H1 (cell line): ENCODE data around the gene ANKRD13B. TPM values are rescaled to one million over a fixed set of nuclear protein-coding genes. Genes with fewer than 3 reads are reported as not detected.
A peak's percentile ranks its signal among the peaks of the same experiment; 100 is the strongest.

ENCODE experiments used
- ASH2L ChIP-seq: fragments of 200-600, 300-600 bp; sonication (generic); IDR thresholded peaks from one replicate; pipeline ENCODE4 v1.7.1; 2017; ENCODE audit warnings: low read length
- BCL11A ChIP-seq, 2 experiments: IDR thresholded peaks; one replicate each; pipeline ENCODE4 v1.6.1; 2011; ENCODE audit warnings: low read depth in 2 of 2, low read length in 2 of 2, mild to moderate bottlenecking in 2 of 2
- BRCA1 ChIP-seq: IDR thresholded peaks from 2 replicates; pipeline ENCODE4 v1.6.1; 2012; ENCODE audit warnings: low read depth, low read length, improper control_type of control experiment
- CHD7 ChIP-seq: fragments of 300-600 bp; sonication (generic); IDR thresholded peaks from 2 replicates; pipeline ENCODE4 v1.7.1; 2012; ENCODE audit warnings: low read length, moderate library complexity, mild to moderate bottlenecking, inconsistent platforms; ENCODE audit not compliant: insufficient replicate concordance
- CTBP2 ChIP-seq: IDR thresholded peaks from 2 replicates; pipeline ENCODE4 v1.7.0; 2011; ENCODE audit warnings: borderline replicate concordance, mild to moderate bottlenecking, moderate library complexity, mixed read lengths, low read length; ENCODE audit not compliant: insufficient read depth, insufficient read length
- EGR1 ChIP-seq: IDR thresholded peaks from 2 replicates; pipeline ENCODE4 v1.6.1; 2011; ENCODE audit warnings: low read depth, low read length, borderline replicate concordance
- POLR2A ChIP-seq, 2 experiments: IDR thresholded peaks; 1 replicate in 1 of 2; 2 replicates in 1 of 2; pipeline ENCODE4 v1.6.1; 2011; ENCODE audit warnings: low read depth in 2 of 2, low read length in 2 of 2, mild to moderate bottlenecking in 2 of 2; ENCODE audit errors: control extremely low read depth in 1 of 2
- POLR2AphosphoS5 ChIP-seq: IDR thresholded peaks from 2 replicates; pipeline ENCODE4 v1.6.1; 2011; ENCODE audit warnings: low read depth, low read length
- SP1 ChIP-seq: IDR thresholded peaks from 2 replicates; pipeline ENCODE4 v1.6.1; 2011; ENCODE audit warnings: low read depth, low read length
- SUZ12 ChIP-seq: fragments of 200-600 bp; sonication (generic); IDR thresholded peaks from 2 replicates; pipeline ENCODE4 v1.6.1; 2012; ENCODE audit warnings: mild to moderate bottlenecking, inconsistent platforms, low read length, moderate library complexity, mixed read lengths
- polyA plus RNA-seq, 7 experiments: library from polyadenylated mRNA; depleted of rRNA in 3 of 7; stranded (reverse) in 5 of 7; unstranded in 2 of 7; fragments of >200 nt in 5 of 7; fragments of 200-250 nt in 2 of 7; gene quantifications; 1 replicate in 5 of 7; 2 replicates in 1 of 7; 4 replicates in 1 of 7; pipeline versions ENCODE4 v1.2.1 to v1.2.3, GENCODE V29; 2011 to 2013; ENCODE audit warnings: missing spikeins in 2 of 7, mixed read lengths in 2 of 7
- total RNA-seq: library from RNA; stranded (reverse); fragmentation: NEBNext Ultra II Directional; extraction: Animal tissue kit (Norgen Biotek cat#: 25700); gene quantifications from 2 replicates; pipeline ENCODE4 v1.2.1, GENCODE V29; 2021
- TF ChIP-seq, protein P1 (sequence below): IDR thresholded peaks from 2 replicates; pipeline ENCODE4 v1.6.1; 2012; ENCODE audit warnings: inconsistent platforms

ANKRD13B gene
- total and polyA plus RNA-seq, 2 of the 8 experiments (the other 6 are each of a cell fraction or from before 2014, with no cell fraction given) = 16.4 to 48.5 TPM

DNA sequence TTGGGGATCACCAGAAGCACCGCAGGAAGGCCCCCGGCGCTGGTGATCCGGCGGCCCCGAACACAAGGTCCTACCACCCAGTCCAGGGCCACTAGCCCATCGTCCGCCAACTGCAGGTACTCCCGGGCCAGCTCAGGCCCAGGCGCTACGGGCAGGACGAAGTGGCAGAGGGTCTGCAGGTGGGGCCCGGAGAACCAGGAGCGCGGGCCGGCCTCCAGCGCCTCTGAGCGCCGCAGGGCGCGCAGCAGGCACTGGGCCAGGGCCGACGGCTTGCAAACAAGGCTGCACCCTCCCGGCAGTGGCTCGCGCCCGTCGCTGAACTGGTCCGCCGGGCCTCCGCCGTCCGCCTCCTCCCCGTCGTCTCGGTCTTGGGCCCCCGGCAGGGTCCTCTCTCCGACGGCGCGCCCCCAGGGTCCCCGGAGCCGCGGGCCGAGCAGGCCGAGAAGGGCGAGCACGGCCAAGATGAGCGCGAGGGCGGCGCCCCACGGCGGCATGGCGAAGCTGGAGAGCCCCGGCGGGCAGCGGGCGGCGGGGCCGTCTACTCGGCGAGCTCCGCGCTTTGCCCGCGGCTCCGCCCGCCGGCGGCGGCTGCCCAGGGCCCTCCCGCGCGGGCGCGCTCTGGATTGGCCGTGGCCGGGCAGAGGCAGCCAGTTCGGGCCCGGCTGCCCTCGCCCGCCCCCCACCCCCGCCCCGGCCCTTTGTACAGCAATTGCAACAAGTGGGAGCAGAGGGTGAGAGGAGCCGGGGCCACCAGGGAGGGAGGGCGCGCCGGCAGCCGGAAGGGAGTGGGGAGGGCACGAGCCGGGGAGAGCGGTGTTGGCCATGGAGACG lies 26.2 kb upstream of the ANKRD13B start, which contains the start of gene ABHD15 (continued):
- TF ChIP-seq CHD7 (no peak), SP1 (no peak), BRCA1 (no peak), ASH2L (peak; percentile 26), BCL11A (IDR thresholded peaks at IDR 0.05; ENCODE audit: low read depth in 2 of 2, low read length in 2 of 2) (no peak), CTBP2 (no peak), POLR2AphosphoS5 (no peak), SUZ12 (peak; percentile 67), POLR2A (IDR thresholded peaks at IDR 0.05; ENCODE audit: control extremely low read depth in 1 of 2, low read depth in 2 of 2, low read length in 2 of 2) (no peak), EGR1 (no peak)
- TF ChIP-seq, protein P1, sequence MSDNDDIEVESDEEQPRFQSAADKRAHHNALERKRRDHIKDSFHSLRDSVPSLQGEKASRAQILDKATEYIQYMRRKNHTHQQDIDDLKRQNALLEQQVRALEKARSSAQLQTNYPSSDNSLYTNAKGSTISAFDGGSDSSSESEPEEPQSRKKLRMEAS = 0 out of 2 replicates have a peak, but pooled peaks have one; percentile 7
